Measurements from ENCODE around the gene SMIM28.
"Not testable (repeated sequence)": the region's sequence is repeated elsewhere in the genome, so short reads cannot be mapped to it uniquely, and the experiment has no call there.

SMIM28 gene

DNA sequence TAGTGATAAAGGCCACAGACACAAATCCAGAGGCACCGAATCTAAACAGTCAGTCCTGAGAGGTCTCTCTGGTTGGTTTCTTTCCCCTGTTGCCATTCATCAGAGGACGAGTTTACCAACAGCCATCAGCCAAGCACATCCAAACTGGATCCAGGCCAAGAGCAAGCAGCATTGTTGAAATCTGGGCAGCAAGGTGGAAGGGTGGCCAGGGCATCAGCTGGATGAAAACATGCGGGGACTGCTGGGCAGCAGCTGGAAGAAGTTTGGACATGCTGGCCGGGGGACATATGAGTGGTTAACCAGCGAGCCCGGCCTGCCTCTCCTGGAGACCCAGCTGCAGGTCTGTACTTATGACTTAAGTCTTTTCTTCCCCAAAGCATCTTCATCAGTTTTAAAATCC, at the start of gene SMIM28:
Gene SMIM28 (plus strand): TSS at position 62 of the 400 bp plus-strand sequence. CDS start 168 bp downstream, at position 230.
- no peak for DNase-seq

DNA sequence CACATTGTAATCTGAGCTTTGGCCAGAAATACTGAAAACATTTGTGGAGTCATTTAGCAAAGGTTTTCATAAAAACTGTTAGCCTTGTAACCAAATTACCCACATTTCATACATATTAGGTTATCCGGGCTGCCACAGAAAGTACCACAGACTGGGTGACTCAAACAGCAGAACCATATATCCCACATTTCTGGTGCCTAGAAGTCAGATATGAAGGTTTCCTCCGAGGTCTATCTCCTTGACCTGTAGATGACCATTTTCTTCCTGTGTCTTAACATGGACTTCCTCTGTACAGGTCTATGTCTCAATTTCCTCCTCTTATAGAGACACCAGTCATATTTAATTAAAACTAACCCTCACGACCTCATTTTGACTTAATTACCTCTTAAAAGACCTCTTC, 49.5 kb upstream of the SMIM28 start:
- no peak for DNase-seq

DNA sequence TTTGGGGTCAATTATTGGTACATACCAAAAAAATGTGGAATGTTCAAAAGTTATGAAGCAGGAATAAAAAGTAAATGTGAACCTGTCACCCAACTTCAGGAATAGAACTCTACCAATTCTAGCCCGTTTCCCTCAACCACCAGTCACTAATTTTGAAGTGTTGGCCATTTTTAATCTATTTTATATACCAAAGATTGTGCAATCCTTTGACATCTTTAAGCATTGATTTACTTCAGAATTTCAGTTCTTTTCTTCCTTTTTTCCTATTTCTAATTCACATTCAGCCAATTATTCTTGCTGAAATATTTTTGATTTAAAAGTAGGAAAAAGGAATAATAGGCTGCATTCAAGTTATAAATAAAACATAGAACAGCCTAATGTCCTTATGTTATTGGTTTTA, 46.9 kb upstream of the SMIM28 start:
- no peak for DNase-seq

DNA sequence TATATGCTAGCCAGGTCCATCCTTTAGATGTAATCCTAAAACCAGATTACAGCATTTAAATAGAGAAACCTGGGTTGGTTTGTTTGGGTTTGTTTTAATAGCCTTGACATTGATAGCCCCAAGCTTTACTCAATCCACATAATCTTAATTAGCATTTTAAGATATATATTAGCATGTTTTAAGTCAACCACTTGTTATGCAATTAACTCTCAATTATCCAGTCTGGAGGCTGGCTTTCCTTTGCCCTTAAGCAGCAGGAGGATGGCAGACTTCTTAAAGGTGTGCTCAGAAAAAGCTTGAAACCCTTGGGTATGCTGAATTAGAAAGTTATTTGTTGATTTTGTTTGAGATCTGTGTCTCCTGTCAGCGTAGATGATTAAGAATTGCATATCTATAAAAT, 46.3 kb upstream of the SMIM28 start:
- DNase-seq, result no peak

DNA sequence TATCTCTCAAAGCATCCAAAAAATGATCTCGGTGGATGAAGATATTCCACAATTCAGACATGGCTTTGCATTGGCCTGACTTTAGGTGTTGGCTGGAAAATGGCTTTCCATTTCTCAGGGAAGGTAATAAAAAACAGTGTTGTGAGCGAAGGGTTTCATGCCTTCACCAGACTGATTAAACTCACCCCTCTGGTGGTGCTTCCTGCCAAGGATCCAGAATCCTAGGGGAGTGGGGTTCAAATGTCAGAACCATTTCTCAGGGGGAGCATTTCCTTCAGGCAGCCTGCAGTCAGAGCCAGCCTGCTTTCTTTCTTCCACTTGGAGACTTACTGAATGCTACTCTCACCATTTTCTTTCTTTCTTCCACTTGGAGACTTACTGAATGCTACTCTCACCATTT, 45.7 kb upstream of the SMIM28 start:
- no peak for DNase-seq

DNA sequence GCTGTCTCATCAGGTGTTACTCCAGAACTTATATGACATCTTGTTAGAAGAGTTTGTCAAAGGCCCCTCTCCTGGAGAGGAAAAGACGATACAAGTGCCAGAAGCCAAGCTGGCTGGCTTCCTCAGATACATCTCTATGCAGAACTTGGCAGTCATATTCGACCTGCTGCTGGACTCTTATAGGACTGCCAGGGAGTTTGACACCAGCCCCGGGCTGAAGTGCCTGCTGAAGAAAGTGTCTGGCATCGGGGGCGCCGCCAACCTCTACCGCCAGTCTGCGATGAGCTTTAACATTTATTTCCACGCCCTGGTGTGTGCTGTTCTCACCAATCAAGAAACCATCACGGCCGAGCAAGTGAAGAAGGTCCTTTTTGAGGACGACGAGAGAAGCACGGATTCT, 43.7 kb upstream of the SMIM28 start:
- DNase-seq, result no peak

DNA sequence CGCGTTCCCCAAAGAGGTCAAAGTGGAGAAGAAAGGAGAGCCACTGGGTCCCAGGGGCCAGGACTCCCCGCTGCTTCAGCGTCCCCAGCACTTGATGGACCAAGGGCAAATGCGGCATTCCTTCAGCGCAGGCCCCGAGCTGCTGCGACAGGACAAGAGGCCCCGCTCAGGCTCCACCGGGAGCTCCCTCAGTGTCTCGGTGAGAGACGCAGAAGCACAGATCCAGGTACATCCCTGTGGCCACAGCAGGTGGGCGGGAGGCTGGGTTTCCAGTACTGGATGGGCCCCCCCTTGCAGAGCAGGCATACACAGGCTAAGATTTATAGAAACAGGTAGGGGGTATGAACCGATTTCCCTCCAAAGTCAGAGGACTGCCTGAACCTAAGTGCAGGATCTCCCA, 42.7 kb upstream of the SMIM28 start:
- no peak for DNase-seq

DNA sequence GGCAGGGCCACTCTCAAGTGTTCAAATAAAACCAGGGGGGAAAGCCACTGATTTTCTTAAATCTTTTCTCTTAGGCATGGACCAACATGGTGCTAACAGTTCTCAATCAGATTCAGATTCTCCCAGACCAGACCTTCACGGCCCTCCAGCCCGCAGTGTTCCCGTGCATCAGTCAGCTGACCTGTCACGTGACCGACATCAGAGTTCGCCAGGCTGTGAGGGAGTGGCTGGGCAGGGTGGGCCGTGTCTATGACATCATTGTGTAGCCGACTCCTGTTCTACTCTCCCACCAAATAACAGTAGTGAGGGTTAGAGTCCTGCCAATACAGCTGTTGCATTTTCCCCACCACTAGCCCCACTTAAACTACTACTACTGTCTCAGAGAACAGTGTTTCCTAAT, 41.5 kb upstream of the SMIM28 start:
- DNase-seq, result no peak

DNA sequence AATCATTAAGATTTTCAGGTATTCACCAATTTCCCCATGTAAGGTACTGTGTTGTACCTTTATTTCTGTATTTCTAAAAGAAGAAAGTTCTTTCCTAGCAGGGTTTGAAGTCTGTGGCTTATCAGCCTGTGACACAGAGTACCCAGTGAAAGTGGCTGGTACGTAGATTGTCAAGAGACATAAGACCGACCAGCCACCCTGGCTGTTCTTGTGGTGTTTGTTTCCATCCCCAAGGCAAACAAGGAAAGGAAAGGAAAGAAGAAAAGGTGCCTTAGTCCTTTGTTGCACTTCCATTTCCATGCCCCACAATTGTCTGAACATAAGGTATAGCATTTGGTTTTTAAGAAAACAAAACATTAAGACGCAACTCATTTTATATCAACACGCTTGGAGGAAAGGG, 40.6 kb upstream of the SMIM28 start:
- no peak for DNase-seq

DNA sequence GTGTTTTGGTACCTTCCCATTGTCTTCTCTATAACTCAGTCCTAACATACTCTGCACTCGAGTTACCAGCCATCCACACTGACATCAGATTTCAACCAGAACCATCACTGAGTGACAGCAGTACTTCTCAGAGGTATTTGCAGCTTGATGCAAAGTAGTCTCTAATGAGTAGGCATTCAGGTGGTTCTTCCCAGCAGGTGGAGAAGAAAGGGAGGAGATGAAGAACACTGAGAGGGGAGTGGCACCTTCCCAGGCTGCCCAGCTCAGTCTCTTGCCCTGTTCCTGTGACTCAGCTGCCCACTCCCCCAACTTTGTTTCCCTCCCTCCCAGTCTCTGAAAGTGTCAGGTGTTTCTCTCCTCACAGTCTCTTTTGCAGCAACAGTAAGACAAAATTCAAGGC, 38.7 kb upstream of the SMIM28 start:
- no peak for DNase-seq

DNA sequence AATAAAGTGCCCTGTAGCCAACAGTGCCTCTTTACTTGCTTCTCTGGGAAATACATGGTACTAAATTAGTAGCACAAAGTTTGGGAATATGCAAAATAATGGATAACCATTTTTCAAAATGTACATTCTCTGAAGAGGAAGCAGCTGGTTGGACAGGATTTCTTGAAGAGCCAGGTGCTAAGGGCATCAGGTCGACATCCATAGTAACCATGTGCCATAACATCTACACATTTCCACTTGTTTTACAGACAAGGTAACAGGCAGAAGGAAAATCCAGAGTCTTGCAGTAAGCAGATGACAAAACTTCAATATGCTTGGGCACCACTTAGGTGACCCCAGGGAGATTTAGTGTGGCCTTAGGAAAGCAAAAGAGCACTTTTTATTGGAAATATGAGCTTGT, 36.5 kb upstream of the SMIM28 start:
- DNase-seq, result no peak

DNA sequence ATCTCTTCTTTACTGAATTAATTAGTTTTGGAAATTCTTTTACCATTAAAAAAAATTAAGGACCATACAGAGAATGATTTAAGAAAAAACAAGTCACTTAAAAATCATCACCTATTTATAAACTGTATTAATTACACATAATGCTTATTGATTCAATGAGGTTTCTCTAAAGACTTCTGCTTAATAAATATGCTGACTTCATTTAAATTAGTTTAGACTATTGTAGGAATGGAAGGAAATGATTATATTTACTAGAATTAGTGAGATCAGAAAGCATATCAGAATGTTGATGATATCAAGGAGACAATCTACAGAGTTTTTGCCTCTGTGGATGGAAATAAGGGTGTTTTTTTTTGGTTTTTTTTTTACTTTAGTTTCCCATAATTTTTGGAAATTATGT, 34.6 kb upstream of the SMIM28 start:
- DNase-seq, result no peak

DNA sequence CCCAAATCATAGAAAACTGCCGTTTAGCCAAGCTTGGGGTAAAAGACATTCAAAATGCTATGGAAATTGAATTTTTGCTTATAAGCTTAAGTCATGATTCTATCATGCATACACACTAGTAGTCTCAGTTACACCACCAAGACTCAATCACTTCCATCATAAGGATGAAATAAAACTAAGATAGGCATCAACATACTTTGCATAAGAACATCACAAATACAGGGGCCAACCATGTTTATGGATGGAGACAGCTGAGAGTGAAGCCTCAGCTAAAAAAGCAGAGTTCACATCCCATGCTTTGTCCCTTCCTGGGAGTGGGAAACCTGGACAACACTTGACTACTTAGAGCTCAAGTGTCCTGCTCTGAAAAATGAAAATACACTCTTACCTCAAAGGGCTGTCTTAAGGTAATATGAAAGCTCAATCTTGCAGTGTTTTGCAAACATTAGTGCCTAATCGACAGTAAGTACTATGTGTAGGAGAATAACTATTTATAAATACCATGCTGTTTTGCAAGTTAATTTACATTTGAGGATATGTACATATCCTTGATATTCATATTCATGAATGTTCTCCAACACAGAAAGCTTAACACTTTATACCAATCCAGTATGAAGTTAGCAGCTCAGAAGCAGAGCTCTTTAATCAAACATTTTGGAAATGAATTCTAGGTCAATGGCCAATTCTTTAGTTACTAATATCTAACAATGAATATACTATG, 32.0 kb upstream of the SMIM28 start:
- DNase-seq, result no peak

DNA sequence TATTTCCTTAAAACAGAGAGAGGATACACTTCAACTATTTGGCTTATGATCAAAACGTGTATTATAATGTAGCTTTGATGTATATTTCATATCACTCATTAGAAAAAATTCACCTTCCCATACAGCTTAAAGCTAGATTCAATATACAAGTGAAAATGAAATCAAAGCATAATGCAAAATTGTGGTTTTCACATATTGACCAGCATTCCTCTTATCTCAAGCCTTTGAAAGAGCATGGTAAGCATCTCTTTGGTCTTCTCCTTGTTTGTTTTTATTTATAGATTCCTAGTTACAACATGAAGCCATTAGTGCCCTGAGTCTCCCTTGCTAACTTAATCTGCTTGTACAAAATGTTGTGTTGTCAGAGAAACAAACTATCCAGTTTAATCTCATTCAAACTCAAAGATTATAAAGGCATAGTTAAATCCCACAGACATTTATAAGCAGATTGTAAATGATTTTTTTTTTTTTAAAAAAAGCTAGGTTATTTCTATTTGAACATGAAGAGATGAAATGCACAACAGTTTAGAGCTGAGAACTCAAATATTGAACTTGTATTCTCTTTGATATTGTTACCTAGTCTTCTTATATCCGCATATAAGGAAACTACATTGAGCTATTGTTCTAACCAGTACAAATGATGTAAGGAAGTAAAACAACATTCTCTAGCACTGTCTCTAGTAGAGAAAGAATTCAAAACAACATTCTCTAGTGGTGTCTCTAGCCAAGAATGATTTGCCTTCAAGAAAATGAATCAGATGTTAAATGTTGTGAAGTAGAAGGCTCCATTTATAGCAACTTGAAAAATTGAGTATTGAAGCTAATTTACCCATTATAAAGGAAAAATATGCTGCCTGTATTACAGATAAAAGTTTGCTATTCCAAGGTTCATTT, 31.2 kb upstream of the SMIM28 start:
- no peak for DNase-seq

DNA sequence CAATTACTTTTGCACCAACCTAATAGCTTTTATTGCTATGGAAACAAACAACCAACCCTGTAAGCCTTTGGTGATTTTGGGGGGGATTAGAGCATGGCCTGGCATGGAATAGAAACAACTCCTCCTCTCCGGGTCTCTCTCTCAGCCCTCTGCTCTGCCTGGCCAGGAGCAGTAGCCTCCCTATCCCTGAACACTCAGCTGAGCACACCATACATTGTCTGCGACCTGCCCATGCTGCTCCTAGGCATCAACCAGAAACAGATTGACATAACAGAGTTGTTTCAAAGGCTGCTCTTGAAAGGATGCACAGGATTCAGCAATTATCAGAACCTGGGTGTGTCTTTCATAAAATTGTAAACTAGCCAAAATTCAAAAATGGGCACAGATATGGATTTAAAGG, 29.8 kb upstream of the SMIM28 start:
- DNase-seq, result no peak

DNA sequence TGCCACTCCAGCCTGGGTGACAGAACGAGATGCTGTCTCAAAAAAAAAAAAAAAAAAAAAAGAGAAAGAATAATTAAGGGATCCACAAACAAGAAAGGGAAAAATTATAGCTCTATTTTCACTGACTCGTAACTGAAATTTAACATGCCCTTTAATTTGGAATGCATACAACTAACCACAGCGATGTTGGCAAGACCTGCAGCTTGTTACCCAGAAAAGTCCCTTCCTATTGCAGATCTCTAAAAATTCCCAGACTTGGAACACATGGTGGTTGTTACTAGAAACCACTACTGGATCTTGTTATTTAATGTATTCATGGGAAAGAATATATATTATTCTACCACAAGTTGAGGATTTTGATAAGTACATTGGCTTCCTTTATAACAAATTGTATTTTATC, 27.8 kb upstream of the SMIM28 start:
- DNase-seq, result no peak

DNA sequence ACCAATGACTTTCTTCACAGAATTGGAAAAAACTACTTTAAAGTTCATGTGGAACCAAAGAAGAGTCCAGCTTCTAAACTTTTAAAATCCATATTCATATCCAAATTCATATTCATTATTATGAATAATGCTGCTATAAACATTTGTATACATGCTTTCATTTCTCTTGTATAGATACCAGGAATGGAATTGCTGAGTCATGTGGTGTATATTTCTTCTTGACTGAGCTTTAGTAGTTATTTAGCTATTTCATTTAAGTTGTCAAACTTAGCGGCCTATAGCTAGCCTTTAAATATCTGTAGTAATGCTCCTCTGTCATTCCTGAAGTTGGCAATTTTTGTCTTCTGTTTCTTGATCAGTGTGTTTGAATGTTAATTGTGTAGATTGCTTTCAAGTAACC, 19.8 kb upstream of the SMIM28 start:
- no peak for DNase-seq

DNA sequence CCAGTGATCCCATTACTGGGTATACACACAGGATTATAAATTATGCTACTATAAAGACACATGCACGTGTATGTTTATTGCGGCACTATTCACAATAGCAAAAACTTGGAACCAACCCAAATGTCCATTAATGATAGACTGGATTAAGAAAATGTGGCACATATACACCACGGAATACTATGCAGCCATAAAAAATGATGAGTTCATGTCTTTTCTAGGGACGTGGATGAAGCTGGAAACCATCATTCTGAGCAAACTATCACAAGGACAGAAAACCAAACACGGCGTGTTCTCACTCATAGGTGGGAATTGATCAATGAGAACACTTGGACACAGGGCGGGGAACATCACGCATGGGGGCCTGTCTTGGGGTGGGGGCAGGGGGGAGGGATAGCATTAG, 9.0 kb upstream of the SMIM28 start:
- not testable (repeated sequence) for DNase-seq

DNA sequence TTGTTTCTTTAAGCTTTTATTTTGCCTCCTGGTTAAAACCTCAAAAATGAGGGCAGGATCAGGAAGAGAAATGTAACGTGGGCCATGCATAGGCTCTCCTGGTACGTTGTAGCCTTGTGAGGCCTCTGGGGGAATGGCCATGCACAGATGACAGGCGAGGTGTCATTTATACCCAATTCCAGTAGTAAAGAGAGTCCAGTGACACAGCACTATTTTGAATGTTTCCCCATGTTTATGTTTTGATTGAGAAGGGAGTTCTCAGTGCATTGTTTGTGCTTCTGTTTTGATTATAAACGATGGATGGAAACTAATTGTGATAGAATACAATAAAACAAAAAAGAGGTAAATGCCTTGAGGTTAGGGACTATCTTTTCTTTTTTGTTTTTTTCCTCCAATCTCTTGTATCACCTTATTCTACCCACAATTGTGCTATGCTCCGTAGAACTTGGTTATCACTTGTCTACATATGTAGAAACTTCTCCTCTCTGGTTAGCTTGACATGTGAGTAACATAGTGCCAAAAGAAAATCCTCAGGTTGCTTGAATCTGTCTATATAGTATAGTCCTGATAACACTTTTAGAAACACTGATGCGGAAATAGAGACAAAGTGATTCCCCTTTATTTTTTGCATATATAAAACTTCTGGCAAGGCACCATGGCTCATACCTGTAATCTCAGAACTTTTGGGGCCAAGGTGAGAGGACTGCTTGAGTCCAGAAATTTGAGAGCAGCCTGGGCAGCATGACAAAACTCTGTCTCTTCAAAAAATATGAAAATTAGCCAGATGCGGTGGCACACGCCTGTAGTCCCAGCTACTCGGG, 6.9 kb upstream of the SMIM28 start:
- DNase-seq, result no peak

DNA sequence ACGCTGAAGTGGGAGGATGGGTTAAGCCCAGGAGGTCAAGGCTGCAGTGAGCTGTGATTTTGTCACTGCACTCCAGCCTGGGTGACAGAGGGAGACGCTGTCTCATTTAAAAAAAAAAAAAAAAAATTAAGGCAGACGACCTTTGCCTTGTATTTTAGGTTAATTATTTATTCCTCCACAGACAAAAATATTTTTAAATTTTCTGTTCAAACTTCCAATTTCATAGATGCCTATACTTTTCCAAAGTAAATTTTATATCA, 6.3 kb upstream of the SMIM28 start:
- no peak for DNase-seq

DNA sequence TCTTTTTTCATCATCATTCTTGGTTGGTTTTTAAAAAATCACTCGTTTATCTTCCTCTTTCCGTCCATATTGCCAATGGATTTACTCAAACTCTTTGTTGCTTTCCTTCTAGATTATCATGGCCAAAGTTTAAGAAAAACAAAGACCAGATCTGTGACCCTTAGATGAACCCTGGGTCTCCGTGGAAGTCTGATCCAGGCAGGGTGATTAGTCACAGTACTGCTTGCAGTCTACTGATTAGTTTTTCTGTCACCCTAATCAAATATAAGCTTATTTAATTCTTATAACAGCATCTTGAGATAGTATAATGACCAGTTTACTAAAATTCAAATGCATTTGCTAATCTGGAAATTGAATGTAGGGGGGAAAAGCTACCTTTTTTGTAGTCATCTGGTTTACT, 6.0 kb upstream of the SMIM28 start:
- no peak for DNase-seq

DNA sequence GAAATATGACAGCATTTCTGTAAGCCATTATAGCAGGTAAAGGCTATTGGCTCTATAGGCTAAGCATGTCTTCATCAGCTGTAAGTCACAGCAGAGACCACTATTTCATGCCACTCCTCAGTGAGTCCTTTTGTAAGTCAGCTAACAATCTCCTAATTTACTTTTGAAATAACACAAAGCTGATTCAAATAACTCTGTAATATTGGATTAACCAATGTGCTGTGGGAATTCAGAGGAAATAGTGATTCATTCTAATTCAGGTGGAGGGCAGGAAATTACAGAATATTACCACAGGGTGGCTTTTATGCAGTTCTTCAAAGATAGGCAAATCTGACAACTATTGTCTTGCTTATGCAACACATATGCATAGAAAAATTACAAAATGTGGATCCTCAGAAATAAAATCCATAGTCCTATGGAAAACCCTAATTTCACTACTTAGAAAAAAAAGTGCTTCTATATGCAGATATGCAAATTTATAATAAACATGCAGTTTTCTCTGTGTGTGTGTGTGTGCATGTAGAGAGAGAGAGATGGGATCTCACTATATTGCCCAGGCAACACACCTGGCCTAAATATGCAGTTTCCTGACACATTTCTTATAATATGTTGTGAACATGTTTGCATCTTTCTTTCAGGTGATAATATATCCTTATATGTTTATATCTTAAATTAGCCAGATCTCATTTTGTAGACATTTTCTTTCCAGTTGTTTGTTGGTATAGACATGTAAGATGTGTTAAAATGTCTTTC, 4.8 kb upstream of the SMIM28 start:
- DNase-seq, result no peak

DNA sequence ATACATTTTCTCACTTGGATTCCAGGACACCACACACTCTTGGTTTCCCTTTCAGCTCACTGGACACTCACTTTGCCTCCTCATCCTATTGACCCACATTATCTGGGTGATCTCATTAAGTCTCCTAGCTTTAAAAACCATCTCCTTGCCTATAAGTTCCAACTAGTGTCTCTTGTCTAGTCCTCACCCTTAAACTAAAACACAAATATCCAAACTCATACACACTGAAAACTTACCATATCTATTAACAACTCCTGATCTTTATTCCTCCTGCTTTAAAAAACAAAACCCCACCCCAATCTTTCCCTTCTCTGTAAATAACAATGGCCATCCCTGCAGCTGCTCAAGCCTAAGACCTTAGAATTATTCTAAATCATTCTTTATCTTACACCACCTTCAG, 3.5 kb upstream of the SMIM28 start:
- DNase-seq, result no peak

Measured in stimulated activated CD4-positive, alpha-beta T cell treated with anti-CD3 and anti-CD28 coated beads, Interleukin-12 subunit alpha, Interleukin-12 subunit beta, amount 100 ng/mL, for 4 hours (primary cell).